ENCODE results near the gene RFK.

The RFK gene

GRCh38 chr9:76369583-76369982 is 24.6 kb downstream of the RFK start:
- DNase-seq = no peak

- no peak for DNase-seq
Measured at GRCh38 chr9:76366275-76366674, 28.0 kb downstream of the RFK start.

- peak; percentile 27 for DNase-seq
Measured at GRCh38 chr9:76365028-76365427, 29.2 kb downstream of the RFK start.

- DNase-seq = no peak
Measured at GRCh38 chr9:76363032-76363395, 31.2 kb downstream of the RFK start.

GRCh38 chr9:76362332-76363031 is 31.7 kb downstream of the RFK start:
- peak; percentile 32 for DNase-seq

GRCh38 chr9:76359766-76360165 is 34.5 kb downstream of the RFK start:
- no peak for DNase-seq

GRCh38 chr9:76359365-76359764 is 34.9 kb downstream of the RFK start:
- DNase-seq = peak; percentile 10

- peak; percentile 93 for DNase-seq
Measured at GRCh38 chr9:76358628-76359280, 35.5 kb downstream of the RFK start.

- no peak for DNase-seq
Measured at GRCh38 chr9:76357555-76357954, 36.7 kb downstream of the RFK start.

GRCh38 chr9:76355886-76356285 is 38.3 kb downstream of the RFK start:
- DNase-seq = no peak

GRCh38 chr9:76354221-76354620 is 40.0 kb downstream of the RFK start:
- DNase-seq = no peak

GRCh38 chr9:76353280-76353679 is 40.9 kb downstream of the RFK start:
- peak; percentile 90 for DNase-seq

- DNase-seq = peak; percentile 76
Measured at GRCh38 chr9:76352026-76352620, 42.1 kb downstream of the RFK start.

- DNase-seq = peak; percentile 33
Measured at GRCh38 chr9:76351006-76351405, 43.2 kb downstream of the RFK start.

GRCh38 chr9:76349865-76350264 is 44.4 kb downstream of the RFK start:
- no peak for DNase-seq

- DNase-seq = no peak
Measured at GRCh38 chr9:76342858-76343257, 51.4 kb downstream of the RFK start.

GRCh38 chr9:76342201-76342600 is 52.0 kb downstream of the RFK start:
- DNase-seq = no peak

- no peak for DNase-seq
Measured at GRCh38 chr9:76341616-76342015, 52.6 kb downstream of the RFK start.

GRCh38 chr9:76338418-76338817 is 55.8 kb downstream of the RFK start:
- no peak for DNase-seq

GRCh38 chr9:76336027-76336426 is 58.2 kb downstream of the RFK start:
- DNase-seq = no peak

All from MV-4-11 (cell line).